Loucy (cell line): ENCODE measurements around the gene PASK.

Experiments
- CTCF ChIP-seq: fragments of 200-600 bp; sonication (generic); conservative IDR thresholded peaks from 2 replicates; pipeline ENCODE4 v1.5.1; 2014; ENCODE audit warnings: mild to moderate bottlenecking, antibody characterized with exemption, low read length
- EZH2phosphoT487 ChIP-seq: fragments of 200-600 bp; IDR thresholded peaks from 2 replicates; pipeline ENCODE4 v1.6.1; 2018; ENCODE audit warnings: antibody characterized with exemption, mild to moderate bottlenecking, moderate library complexity, borderline replicate concordance

GRCh38 chr2:241068136-241068941 is 80.9 kb downstream of the PASK start:
- TF ChIP-seq CTCF (no peak), EZH2phosphoT487 (no peak)
